Stimulated activated CD8-positive, alpha-beta memory T cell treated with anti-CD3 and anti-CD28 coated beads, Interleukin-2, amount 100 ng/mL, for 48 hours (primary cell): ENCODE data around the gene IMMP2L.
"Not testable (repeated sequence)": the region's sequence is repeated elsewhere in the genome, so short reads cannot be mapped to it uniquely, and the experiment has no call there.

Experiments
- DNase-seq, 2 donors: peaks; one replicate each; pipeline ENCODE4 v3.0.0-alpha.2; 2020; ENCODE audit warnings: low read depth in 2 of 2

IMMP2L gene

GRCh38 chr7:110750931-110751605 is 811.2 kb downstream of the IMMP2L start:
- DNase-seq, result no peak

GRCh38 chr7:110733221-110733620 is 829.1 kb downstream of the IMMP2L start:
- DNase-seq, result no peak

- no peak for DNase-seq
These were observed 837.5 kb downstream of the IMMP2L start for GRCh38 chr7:110724811-110725210.

GRCh38 chr7:110721395-110721794 is 840.9 kb downstream of the IMMP2L start:
- no peak for DNase-seq

GRCh38 chr7:110720626-110721025 is 841.7 kb downstream of the IMMP2L start:
- DNase-seq, result no peak

- no peak for DNase-seq
These were observed 842.6 kb downstream of the IMMP2L start for GRCh38 chr7:110719741-110720140.

GRCh38 chr7:110718503-110719205 is 843.6 kb downstream of the IMMP2L start:
- DNase-seq, result no peak

- no peak for DNase-seq
These were observed 858.1 kb downstream of the IMMP2L start for GRCh38 chr7:110704225-110704624.

- no peak for DNase-seq
These were observed 863.7 kb downstream of the IMMP2L start for GRCh38 chr7:110698576-110698975.

GRCh38 chr7:110693344-110693743 is 868.9 kb downstream of the IMMP2L start:
- DNase-seq, result no peak

GRCh38 chr7:110688908-110689307 is 873.4 kb downstream of the IMMP2L start:
- no peak for DNase-seq

- DNase-seq, result no peak
These were observed 876.4 kb downstream of the IMMP2L start for GRCh38 chr7:110685899-110686298.

- no peak for DNase-seq
These were observed 880.4 kb downstream of the IMMP2L start for GRCh38 chr7:110681941-110682340.

- DNase-seq, result no peak
These were observed 884.9 kb downstream of the IMMP2L start for GRCh38 chr7:110677405-110677804.

- DNase-seq, result no peak
These were observed 885.5 kb downstream of the IMMP2L start for GRCh38 chr7:110676785-110677184.

- DNase-seq, result no peak
These were observed 886.7 kb downstream of the IMMP2L start for GRCh38 chr7:110675383-110676103.

- no peak for DNase-seq
These were observed 889.1 kb downstream of the IMMP2L start for GRCh38 chr7:110673148-110673547.

GRCh38 chr7:110669410-110669809 is 892.9 kb downstream of the IMMP2L start:
- no peak for DNase-seq

GRCh38 chr7:110664803-110665202 is 897.5 kb downstream of the IMMP2L start:
- no peak for DNase-seq

GRCh38 chr7:110660637-110661036 is 901.7 kb downstream of the IMMP2L start:
- DNase-seq, result not testable (repeated sequence)

GRCh38 chr7:110650328-110650727 is 912.0 kb downstream of the IMMP2L start:
- DNase-seq, result no peak

GRCh38 chr7:110647266-110647665 is 915.0 kb downstream of the IMMP2L start:
- DNase-seq, result no peak

- DNase-seq, result no peak
These were observed 915.5 kb downstream of the IMMP2L start for GRCh38 chr7:110646804-110647203.
